ENCODE measurements around the gene GMPPA. TPM values are rescaled to one million over a fixed set of nuclear protein-coding genes. Genes with fewer than 3 reads are reported as not detected.

GMPPA gene
- total RNA-seq, 1 donor from 2014 or later: 35.8 TPM

GRCh38 chr2:219469186-219469724 is 29.4 kb upstream of the GMPPA start:
- Mint-ChIP-seq H3K4me1 (ENCODE audit: low read depth) (no peaks in the 10 kb centered on the region), H3K4me3 (ENCODE audit: low read depth) (no peak overlapping the region), H3K27ac (no peak overlapping the region), H3K9me3 (ENCODE audit: low read depth) (no peaks in the 10 kb centered on the region), H3K27me3 (peaks cover 6% of the 10 kb centered on the region), H3K36me3 (ENCODE audit: insufficient read depth) (no peaks in the 10 kb centered on the region)
- TF ChIP-seq, protein P1, sequence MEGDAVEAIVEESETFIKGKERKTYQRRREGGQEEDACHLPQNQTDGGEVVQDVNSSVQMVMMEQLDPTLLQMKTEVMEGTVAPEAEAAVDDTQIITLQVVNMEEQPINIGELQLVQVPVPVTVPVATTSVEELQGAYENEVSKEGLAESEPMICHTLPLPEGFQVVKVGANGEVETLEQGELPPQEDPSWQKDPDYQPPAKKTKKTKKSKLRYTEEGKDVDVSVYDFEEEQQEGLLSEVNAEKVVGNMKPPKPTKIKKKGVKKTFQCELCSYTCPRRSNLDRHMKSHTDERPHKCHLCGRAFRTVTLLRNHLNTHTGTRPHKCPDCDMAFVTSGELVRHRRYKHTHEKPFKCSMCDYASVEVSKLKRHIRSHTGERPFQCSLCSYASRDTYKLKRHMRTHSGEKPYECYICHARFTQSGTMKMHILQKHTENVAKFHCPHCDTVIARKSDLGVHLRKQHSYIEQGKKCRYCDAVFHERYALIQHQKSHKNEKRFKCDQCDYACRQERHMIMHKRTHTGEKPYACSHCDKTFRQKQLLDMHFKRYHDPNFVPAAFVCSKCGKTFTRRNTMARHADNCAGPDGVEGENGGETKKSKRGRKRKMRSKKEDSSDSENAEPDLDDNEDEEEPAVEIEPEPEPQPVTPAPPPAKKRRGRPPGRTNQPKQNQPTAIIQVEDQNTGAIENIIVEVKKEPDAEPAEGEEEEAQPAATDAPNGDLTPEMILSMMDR (IDR thresholded peaks at IDR 0.05; ENCODE audit: unreplicated experiment): no peak
- no peak for DNase-seq (ENCODE audit: low spot score, unreplicated experiment)

GRCh38 chr2:219470429-219470828 is 28.3 kb upstream of the GMPPA start:
- DNase-seq (ENCODE audit: low spot score, unreplicated experiment): no peak
- Mint-ChIP-seq H3K9me3 (ENCODE audit: low read depth) (no peaks in the 10 kb centered on the region), H3K4me3 (ENCODE audit: low read depth) (no peak overlapping the region), H3K36me3 (ENCODE audit: insufficient read depth) (no peaks in the 10 kb centered on the region), H3K4me1 (ENCODE audit: low read depth) (peaks cover 5% of the 10 kb centered on the region), H3K27ac (no peak overlapping the region), H3K27me3 (peaks cover 6% of the 10 kb centered on the region)
- TF ChIP-seq, protein P1 (IDR thresholded peaks at IDR 0.05; ENCODE audit: unreplicated experiment): no peak

GRCh38 chr2:219471476-219472371 is 27.0 kb upstream of the GMPPA start:
- no peak for DNase-seq (ENCODE audit: low spot score, unreplicated experiment)
- no peaks in the 10 kb centered on the region for H3K36me3 Mint-ChIP-seq (ENCODE audit: insufficient read depth)
- TF ChIP-seq, protein P1 (IDR thresholded peaks at IDR 0.05; ENCODE audit: unreplicated experiment): no peak
- no peak overlapping the region for H3K27ac Mint-ChIP-seq
- H3K4me3 Mint-ChIP-seq (ENCODE audit: low read depth): no peak overlapping the region
- peaks cover 10% of the 10 kb centered on the region for H3K27me3 Mint-ChIP-seq
- no peaks in the 10 kb centered on the region for H3K9me3 Mint-ChIP-seq (ENCODE audit: low read depth)
- H3K4me1 Mint-ChIP-seq (ENCODE audit: low read depth): peaks cover 11% of the 10 kb centered on the region

- TF ChIP-seq, protein P1 (IDR thresholded peaks at IDR 0.05; ENCODE audit: unreplicated experiment): no peak
- DNase-seq (ENCODE audit: low spot score, unreplicated experiment): no peak
- peaks cover 16% of the 10 kb centered on the region for H3K27me3 Mint-ChIP-seq
- H3K27ac Mint-ChIP-seq: no peak overlapping the region
- peaks cover 11% of the 10 kb centered on the region for H3K4me1 Mint-ChIP-seq (ENCODE audit: low read depth)
- H3K4me3 Mint-ChIP-seq (ENCODE audit: low read depth): no peak overlapping the region
- H3K36me3 Mint-ChIP-seq (ENCODE audit: insufficient read depth): no peaks in the 10 kb centered on the region
- no peaks in the 10 kb centered on the region for H3K9me3 Mint-ChIP-seq (ENCODE audit: low read depth)
Observed at GRCh38 chr2:219472629-219473187, 26.0 kb upstream of the GMPPA start.

DNA sequence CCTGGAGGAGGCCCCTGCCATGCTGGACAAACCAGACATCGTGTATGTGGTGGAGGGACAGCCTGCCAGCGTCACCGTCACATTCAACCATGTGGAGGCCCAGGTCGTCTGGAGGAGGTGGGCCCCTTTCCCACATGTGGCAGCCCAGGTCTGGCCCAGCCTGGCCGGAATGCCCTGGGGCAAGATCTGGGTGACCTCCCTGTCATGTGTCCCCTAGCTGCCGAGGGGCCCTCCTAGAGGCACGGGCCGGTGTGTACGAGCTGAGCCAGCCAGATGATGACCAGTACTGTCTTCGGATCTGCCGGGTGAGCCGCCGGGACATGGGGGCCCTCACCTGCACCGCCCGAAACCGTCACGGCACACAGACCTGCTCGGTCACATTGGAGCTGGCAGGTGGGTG is 25.2 kb upstream of the GMPPA start:
- no peaks in the 10 kb centered on the region for H3K9me3 Mint-ChIP-seq (ENCODE audit: low read depth)

More for the DNA sequence above, 25.2 kb upstream of the GMPPA start:
- Mint-ChIP-seq H3K27ac (no peak overlapping the region), H3K4me1 (ENCODE audit: low read depth) (peaks cover 11% of the 10 kb centered on the region), H3K27me3 (peaks cover 16% of the 10 kb centered on the region), H3K4me3 (ENCODE audit: low read depth) (no peak overlapping the region), H3K36me3 (ENCODE audit: insufficient read depth) (no peaks in the 10 kb centered on the region)
- TF ChIP-seq, protein P1 (IDR thresholded peaks at IDR 0.05; ENCODE audit: unreplicated experiment): no peak
- DNase-seq (ENCODE audit: low spot score, unreplicated experiment): no peak

All from progenitor cell of endocrine pancreas (in vitro differentiated cells).